Spleen (tissue), 11 donors: Measurements from ENCODE around the gene ACER3. TPM values are rescaled to one million over a fixed set of nuclear protein-coding genes. Genes with fewer than 3 reads are reported as not detected.

Source experiments
- DNase-seq: peaks from one replicate; pipeline ENCODE4 v3.0.0-alpha.2; 2020
- H3K27ac ChIP-seq, 8 donors: fragments of 200-600 bp; sonication (generic) in 7 of 8; 1 replicate in 4 of 8; 2 replicates in 4 of 8; pipeline versions ENCODE4 v1.5.0 to v1.8.0; 2016 to 2021; ENCODE audit warnings: inconsistent platforms in 4 of 8, mild to moderate bottlenecking in 4 of 8, moderate library complexity in 1 of 8
- H3K27me3 ChIP-seq, 7 donors: fragments of 200-600 bp; sonication (generic) in 6 of 7; replicated peaks in 1 of 7; 1 replicate in 4 of 7; 2 replicates in 3 of 7; pipeline versions ENCODE4 v1.5.0 to v1.8.0; 2016 to 2021; ENCODE audit warnings: inconsistent platforms in 3 of 7, mild to moderate bottlenecking in 1 of 7
- H3K36me3 ChIP-seq, 6 donors: fragments of 200-600 bp; sonication (generic) in 5 of 6; 1 replicate in 4 of 6; 2 replicates in 2 of 6; pipeline versions ENCODE4 v1.5.0 to v1.8.0; 2016 to 2021; ENCODE audit warnings: inconsistent platforms in 2 of 6
- H3K4me1 ChIP-seq, 6 donors: fragments of 200-600 bp; sonication (generic) in 5 of 6; 1 replicate in 3 of 6; 2 replicates in 3 of 6; pipeline versions ENCODE4 v1.5.0 to v1.8.0; 2016 to 2021; ENCODE audit warnings: inconsistent platforms in 3 of 6
- H3K4me3 ChIP-seq, 8 donors: fragments of 200-600 bp; sonication (generic) in 7 of 8; 1 replicate in 4 of 8; 2 replicates in 4 of 8; pipeline versions ENCODE4 v1.5.0 to v1.8.0; 2016 to 2021; ENCODE audit warnings: inconsistent platforms in 4 of 8, mild to moderate bottlenecking in 4 of 8, moderate library complexity in 2 of 8
- H3K9me3 ChIP-seq, 8 donors: fragments of 200-600 bp; sonication (generic) in 7 of 8; 1 replicate in 4 of 8; 2 replicates in 4 of 8; pipeline versions ENCODE4 v1.5.0 to v1.8.0; 2016 to 2021; ENCODE audit warnings: inconsistent platforms in 4 of 8
- POLR2A ChIP-seq, 3 donors: fragments of 450-650 bp; IDR thresholded peaks; one replicate each; pipeline ENCODE4 v1.5.1; 2017; ENCODE audit warnings: antibody characterized with exemption in 3 of 3, mild to moderate bottlenecking in 1 of 3
- POLR2AphosphoS5 ChIP-seq, 3 donors: sonication (generic); formaldehyde crosslinking; IDR thresholded peaks; one replicate each; pipeline ENCODE4 v1.5.1; 2017; ENCODE audit warnings: antibody characterized with exemption in 3 of 3
- WGBS, 5 donors: extraction: QIAGEN DNeasy Blood & Tissue Kit in 3 of 5; methylation state at CpG; one replicate each; pipeline versions ENCODE4 v1.1.5 to v1.1.7; 2013 to 2018; 5-methylcytosine and 5-hydroxymethylcytosine counted together
- intact Hi-C: fragments of 100-400 bp; cut with DNase I; formaldehyde crosslinking; loops from one replicate; pipeline ENCODE4 v1.15.0; 2023; ENCODE audit warnings: low total_unique reads
- polyA plus RNA-seq, 3 donors: library from polyadenylated mRNA; stranded (reverse); fragments of 200-250 nt; gene quantifications; one replicate each; pipeline ENCODE4 v1.2.1, GENCODE V29; 2013
- total RNA-seq, 7 donors: library from RNA; depleted of rRNA in 3 of 7; stranded (reverse); fragments of >200 nt in 3 of 7; fragmentation: NEBNext Ultra II Directional in 4 of 7; extraction: Animal tissue kit (Norgen Biotek cat#: 25700) in 4 of 7; gene quantifications; one replicate each; pipeline versions ENCODE4 v1.1.0 to v1.2.1, GENCODE V29; 2016 to 2021
- TF ChIP-seq, protein P1 (sequence below), 11 experiments: fragments of 200-600 bp in 7 of 11; fragments of 450-650 bp in 4 of 11; sonication (generic) in 4 of 11; IDR thresholded peaks in 8 of 11; conservative IDR thresholded peaks in 3 of 11; 1 replicate in 7 of 11; 2 replicates in 4 of 11; pipeline versions ENCODE4 v1.4.0 to v1.8.0; 2016 to 2021; ENCODE audit warnings: antibody characterized with exemption in 11 of 11, inconsistent platforms in 4 of 11, mild to moderate bottlenecking in 1 of 11
- donor health status: healthy with polysubstance abuse.
- donor health status: DM: no; HTN: no; CAD: no; lungs with moderate emphysema.
- donor health status: DM: no; HTN: no; CAD: no.
- donor health status: Bipolar disorder and iron deficiency.
- donor health status: healthy.
- donor health status: DM: no; HTN: no; CAD: no.
- donor health status: DM: yes; HTN: yes; CAD: no.

Gene ACER3
- total and polyA plus RNA-seq, 10 donors, result 2.9 to 52.2 (median 32.1) TPM

- TF ChIP-seq POLR2AphosphoS5 (IDR thresholded peaks at IDR 0.05) (no peak), POLR2A (IDR thresholded peaks at IDR 0.05) (no peak)
- TF ChIP-seq, protein P1, sequence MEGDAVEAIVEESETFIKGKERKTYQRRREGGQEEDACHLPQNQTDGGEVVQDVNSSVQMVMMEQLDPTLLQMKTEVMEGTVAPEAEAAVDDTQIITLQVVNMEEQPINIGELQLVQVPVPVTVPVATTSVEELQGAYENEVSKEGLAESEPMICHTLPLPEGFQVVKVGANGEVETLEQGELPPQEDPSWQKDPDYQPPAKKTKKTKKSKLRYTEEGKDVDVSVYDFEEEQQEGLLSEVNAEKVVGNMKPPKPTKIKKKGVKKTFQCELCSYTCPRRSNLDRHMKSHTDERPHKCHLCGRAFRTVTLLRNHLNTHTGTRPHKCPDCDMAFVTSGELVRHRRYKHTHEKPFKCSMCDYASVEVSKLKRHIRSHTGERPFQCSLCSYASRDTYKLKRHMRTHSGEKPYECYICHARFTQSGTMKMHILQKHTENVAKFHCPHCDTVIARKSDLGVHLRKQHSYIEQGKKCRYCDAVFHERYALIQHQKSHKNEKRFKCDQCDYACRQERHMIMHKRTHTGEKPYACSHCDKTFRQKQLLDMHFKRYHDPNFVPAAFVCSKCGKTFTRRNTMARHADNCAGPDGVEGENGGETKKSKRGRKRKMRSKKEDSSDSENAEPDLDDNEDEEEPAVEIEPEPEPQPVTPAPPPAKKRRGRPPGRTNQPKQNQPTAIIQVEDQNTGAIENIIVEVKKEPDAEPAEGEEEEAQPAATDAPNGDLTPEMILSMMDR (IDR thresholded peaks at IDR 0.05 in 8 of 11, conservative IDR thresholded peaks at IDR 0.05 in 3 of 11), result no peak
- intact Hi-C loops, result no loop called here
These were observed 21.4 kb upstream of the ACER3 start for GRCh38 chr11:76839311-76839710.

DNA sequence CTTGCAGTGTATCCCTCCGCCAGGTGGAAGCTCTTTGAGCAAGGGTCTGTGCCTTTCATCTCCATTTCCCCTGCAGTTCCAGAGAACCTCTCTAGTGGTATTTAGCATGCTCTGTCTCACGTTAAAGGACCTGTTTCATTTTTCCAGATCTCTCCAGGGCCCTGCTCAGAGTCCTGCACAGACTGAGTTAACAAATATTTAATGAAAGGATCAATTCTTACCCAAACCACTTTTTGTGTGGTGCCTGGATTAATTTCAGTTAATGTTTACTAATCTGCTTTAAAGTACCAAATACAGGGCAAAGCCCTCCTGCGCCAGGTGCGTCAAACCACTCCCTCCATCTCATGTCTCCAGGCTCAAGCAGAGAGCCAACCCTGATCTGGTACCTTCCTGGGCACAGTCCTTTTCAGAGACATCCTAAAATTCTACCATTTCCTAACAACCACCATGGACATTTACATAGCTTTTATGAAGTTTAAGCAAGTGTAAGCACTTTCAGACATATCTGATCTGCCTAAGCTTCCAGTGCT, 18.7 kb upstream of the ACER3 start:
- peaks cover 0 to 13% (median 0%) of the 10 kb centered on the region in 7 donors for H3K27me3 ChIP-seq
- TF ChIP-seq POLR2AphosphoS5 (IDR thresholded peaks at IDR 0.05) (no peak), POLR2A (IDR thresholded peaks at IDR 0.05) (no peak)
- TF ChIP-seq, protein P1 (IDR thresholded peaks at IDR 0.05 in 8 of 11, conservative IDR thresholded peaks at IDR 0.05 in 3 of 11), result no peak
- no peak overlapping the region for H3K4me3 ChIP-seq
- H3K4me1 ChIP-seq, result peaks cover 0 to 23% (median 8%) of the 10 kb centered on the region in 6 donors
- H3K27ac ChIP-seq, result no peak overlapping the region
- DNase-seq, result no peak
- H3K9me3 ChIP-seq, result no peaks in the 10 kb centered on the region
- H3K36me3 ChIP-seq, result no peaks in the 10 kb centered on the region
- intact Hi-C loops, result no loop called here
- WGBS, 5 donors, result 87 to 91% (median 89%) methylated on average over 4 of the region's 4 CpGs

More at GRCh38 chr11:76839311-76839710, 21.4 kb upstream of the ACER3 start:
- Histone ChIP-seq H3K27me3 (peaks cover 0 to 13% (median 0%) of the 10 kb centered on the region in 7 donors), H3K4me3 (no peak overlapping the region), H3K9me3 (no peaks in the 10 kb centered on the region), H3K4me1 (peaks cover 0 to 50% (median 22%) of the 10 kb centered on the region in 6 donors), H3K27ac (no peak overlapping the region), H3K36me3 (no peaks in the 10 kb centered on the region)
- no peak for DNase-seq
- 4 to 13% (median 7%) methylated on average over 1 of the region's 1 CpG for whole genome bisulfite sequencing, 5 donors

DNA sequence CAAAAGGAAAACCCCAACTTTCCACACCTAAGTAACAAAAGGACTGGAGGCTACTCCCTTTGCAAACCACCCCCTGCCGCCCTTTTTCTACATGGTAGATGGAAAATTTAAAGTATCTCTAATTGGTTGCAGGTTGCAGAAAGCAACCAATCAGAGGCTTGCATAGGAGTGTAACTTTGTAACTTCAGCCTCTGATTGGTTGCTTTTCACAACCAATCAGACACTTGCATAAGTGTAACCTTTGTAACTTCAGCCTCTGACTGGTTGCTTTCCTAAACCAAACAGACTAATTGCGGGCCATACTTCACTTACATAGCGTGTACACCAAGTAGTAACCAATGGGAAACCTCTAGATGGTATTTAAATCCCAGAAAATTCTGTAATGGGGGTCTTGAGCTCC, 16.8 kb upstream of the ACER3 start:
- Histone ChIP-seq H3K27me3 (peaks cover 0 to 13% (median 0%) of the 10 kb centered on the region in 7 donors), H3K4me1 (peaks cover 0 to 10% (median 2%) of the 10 kb centered on the region in 6 donors), H3K36me3 (no peaks in the 10 kb centered on the region), H3K4me3 (no peak overlapping the region), H3K27ac (no peak overlapping the region), H3K9me3 (no peaks in the 10 kb centered on the region)
- TF ChIP-seq POLR2A (IDR thresholded peaks at IDR 0.05) (no peak), POLR2AphosphoS5 (IDR thresholded peaks at IDR 0.05) (no peak)
- TF ChIP-seq, protein P1 (IDR thresholded peaks at IDR 0.05 in 8 of 11, conservative IDR thresholded peaks at IDR 0.05 in 3 of 11), result no peak
- WGBS, 5 donors, result 87 to 98% (median 95%) methylated on average over 3 of the region's 3 CpGs
- intact Hi-C loops, result no loop called here
- no peak for DNase-seq

GRCh38 chr11:76844511-76844910, 16.2 kb upstream of the ACER3 start:
- WGBS, 5 donors, result 60 to 86% (median 70%) methylated on average over 10 of the region's 10 CpGs
- Histone ChIP-seq H3K36me3 (no peaks in the 10 kb centered on the region), H3K27me3 (peaks cover 0 to 13% (median 0%) of the 10 kb centered on the region in 7 donors), H3K9me3 (no peaks in the 10 kb centered on the region), H3K4me1 (peaks cover 0 to 4% (median 0%) of the 10 kb centered on the region in 6 donors), H3K27ac (no peak overlapping the region), H3K4me3 (no peak overlapping the region)
- TF ChIP-seq POLR2AphosphoS5 (IDR thresholded peaks at IDR 0.05) (no peak), POLR2A (IDR thresholded peaks at IDR 0.05) (no peak)
- TF ChIP-seq, protein P1 (IDR thresholded peaks at IDR 0.05 in 8 of 11, conservative IDR thresholded peaks at IDR 0.05 in 3 of 11), result no peak
- DNase-seq, result no peak
- intact Hi-C loops, result no loop called here
